ENCODE measurements around the gene ELP6. TPM values are rescaled to one million over a fixed set of nuclear protein-coding genes. Genes with fewer than 3 reads are reported as not detected.

The ELP6 gene
- total and polyA plus RNA-seq, 2 experiments from 2014 or later = 33.7 to 41.6 TPM

DNA sequence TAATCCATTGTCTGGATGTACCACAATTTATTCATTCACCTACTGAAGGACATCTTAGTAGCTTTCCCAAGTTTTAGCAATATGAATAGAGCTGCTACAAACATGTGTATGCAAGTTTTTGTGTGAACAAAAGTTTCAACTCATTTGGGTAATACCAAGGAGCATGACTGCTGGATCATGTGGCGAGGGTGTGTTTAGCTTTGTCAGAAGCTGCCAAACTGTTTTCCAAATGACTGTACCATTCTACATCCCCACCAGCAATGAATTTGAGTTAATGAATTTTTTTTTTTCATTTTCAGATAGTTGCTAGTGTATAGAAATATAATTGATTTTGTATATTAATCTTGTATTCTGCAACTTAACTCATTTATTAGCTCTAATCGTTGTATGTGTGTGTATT is 20.0 kb upstream of the ELP6 start:
- no peak overlapping the region for H3K27ac ChIP-seq (ENCODE audit: low read depth)
- H2AFZ ChIP-seq = no peak overlapping the region
- H3K4me1 ChIP-seq (ENCODE audit: insufficient read depth) = no peaks in the 10 kb centered on the region
- no peaks in the 10 kb centered on the region; the same call in 1 of the 3 replicates for H3K4me1 Mint-ChIP-seq
- peaks cover 2% of the 10 kb centered on the region for H3K27me3 Mint-ChIP-seq (ENCODE audit: insufficient read depth, low read depth, poor library complexity)
- H3K36me3 Mint-ChIP-seq (ENCODE audit: low read depth) = no peaks in the 10 kb centered on the region
- no peaks in the 10 kb centered on the region for H3K79me2 ChIP-seq (replicated peaks; ENCODE audit: insufficient read depth)
- H3K27me3 ChIP-seq (ENCODE audit: insufficient read depth) = no peaks in the 10 kb centered on the region
- H3K9me3 Mint-ChIP-seq = peaks cover 8% of the 10 kb centered on the region; the same call in 2 of the 3 replicates
- ATAC-seq (no peak), DNase-seq (ENCODE audit: low spot score) (no peak)
- no peaks in the 10 kb centered on the region for H4K20me1 ChIP-seq (replicated peaks; ENCODE audit: insufficient read depth)
- no peak overlapping the region for H3K4me3 Mint-ChIP-seq
- H3K36me3 ChIP-seq (ENCODE audit: insufficient read depth) = no peaks in the 10 kb centered on the region
- H3F3A ChIP-seq (replicated peaks; ENCODE audit: low read depth) = no peaks in the 10 kb centered on the region
- H3K4me2 ChIP-seq = no peak overlapping the region
- H3K27ac Mint-ChIP-seq = no peak overlapping the region
- H3K4me3 ChIP-seq = no peak overlapping the region
- no peaks in the 10 kb centered on the region for H3K9me2 ChIP-seq (ENCODE audit: insufficient read depth)
- TF ChIP-seq, protein P1, sequence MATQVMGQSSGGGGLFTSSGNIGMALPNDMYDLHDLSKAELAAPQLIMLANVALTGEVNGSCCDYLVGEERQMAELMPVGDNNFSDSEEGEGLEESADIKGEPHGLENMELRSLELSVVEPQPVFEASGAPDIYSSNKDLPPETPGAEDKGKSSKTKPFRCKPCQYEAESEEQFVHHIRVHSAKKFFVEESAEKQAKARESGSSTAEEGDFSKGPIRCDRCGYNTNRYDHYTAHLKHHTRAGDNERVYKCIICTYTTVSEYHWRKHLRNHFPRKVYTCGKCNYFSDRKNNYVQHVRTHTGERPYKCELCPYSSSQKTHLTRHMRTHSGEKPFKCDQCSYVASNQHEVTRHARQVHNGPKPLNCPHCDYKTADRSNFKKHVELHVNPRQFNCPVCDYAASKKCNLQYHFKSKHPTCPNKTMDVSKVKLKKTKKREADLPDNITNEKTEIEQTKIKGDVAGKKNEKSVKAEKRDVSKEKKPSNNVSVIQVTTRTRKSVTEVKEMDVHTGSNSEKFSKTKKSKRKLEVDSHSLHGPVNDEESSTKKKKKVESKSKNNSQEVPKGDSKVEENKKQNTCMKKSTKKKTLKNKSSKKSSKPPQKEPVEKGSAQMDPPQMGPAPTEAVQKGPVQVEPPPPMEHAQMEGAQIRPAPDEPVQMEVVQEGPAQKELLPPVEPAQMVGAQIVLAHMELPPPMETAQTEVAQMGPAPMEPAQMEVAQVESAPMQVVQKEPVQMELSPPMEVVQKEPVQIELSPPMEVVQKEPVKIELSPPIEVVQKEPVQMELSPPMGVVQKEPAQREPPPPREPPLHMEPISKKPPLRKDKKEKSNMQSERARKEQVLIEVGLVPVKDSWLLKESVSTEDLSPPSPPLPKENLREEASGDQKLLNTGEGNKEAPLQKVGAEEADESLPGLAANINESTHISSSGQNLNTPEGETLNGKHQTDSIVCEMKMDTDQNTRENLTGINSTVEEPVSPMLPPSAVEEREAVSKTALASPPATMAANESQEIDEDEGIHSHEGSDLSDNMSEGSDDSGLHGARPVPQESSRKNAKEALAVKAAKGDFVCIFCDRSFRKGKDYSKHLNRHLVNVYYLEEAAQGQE (IDR thresholded peaks at IDR 0.05; ENCODE audit: unreplicated experiment) = no peak
- no peak for TF ChIP-seq POLR2AphosphoS5 (IDR thresholded peaks at IDR 0.05; ENCODE audit: low read depth)
- no peak for TF ChIP-seq STAT1 (IDR thresholded peaks at IDR 0.05; ENCODE audit: unreplicated experiment)
- TF ChIP-seq CREB1 (CRISPR knock-in tag; IDR thresholded peaks at IDR 0.05; ENCODE audit: low read depth) = no peak
- TF ChIP-seq ZNF331 (CRISPR knock-in tag; IDR thresholded peaks at IDR 0.05; ENCODE audit: low read depth) = no peak
- TF ChIP-seq, protein P2, sequence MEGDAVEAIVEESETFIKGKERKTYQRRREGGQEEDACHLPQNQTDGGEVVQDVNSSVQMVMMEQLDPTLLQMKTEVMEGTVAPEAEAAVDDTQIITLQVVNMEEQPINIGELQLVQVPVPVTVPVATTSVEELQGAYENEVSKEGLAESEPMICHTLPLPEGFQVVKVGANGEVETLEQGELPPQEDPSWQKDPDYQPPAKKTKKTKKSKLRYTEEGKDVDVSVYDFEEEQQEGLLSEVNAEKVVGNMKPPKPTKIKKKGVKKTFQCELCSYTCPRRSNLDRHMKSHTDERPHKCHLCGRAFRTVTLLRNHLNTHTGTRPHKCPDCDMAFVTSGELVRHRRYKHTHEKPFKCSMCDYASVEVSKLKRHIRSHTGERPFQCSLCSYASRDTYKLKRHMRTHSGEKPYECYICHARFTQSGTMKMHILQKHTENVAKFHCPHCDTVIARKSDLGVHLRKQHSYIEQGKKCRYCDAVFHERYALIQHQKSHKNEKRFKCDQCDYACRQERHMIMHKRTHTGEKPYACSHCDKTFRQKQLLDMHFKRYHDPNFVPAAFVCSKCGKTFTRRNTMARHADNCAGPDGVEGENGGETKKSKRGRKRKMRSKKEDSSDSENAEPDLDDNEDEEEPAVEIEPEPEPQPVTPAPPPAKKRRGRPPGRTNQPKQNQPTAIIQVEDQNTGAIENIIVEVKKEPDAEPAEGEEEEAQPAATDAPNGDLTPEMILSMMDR (conservative IDR thresholded peaks at IDR 0.05; ENCODE audit: low read depth in 2 of 2) = no peak
- TF ChIP-seq, protein P3, sequence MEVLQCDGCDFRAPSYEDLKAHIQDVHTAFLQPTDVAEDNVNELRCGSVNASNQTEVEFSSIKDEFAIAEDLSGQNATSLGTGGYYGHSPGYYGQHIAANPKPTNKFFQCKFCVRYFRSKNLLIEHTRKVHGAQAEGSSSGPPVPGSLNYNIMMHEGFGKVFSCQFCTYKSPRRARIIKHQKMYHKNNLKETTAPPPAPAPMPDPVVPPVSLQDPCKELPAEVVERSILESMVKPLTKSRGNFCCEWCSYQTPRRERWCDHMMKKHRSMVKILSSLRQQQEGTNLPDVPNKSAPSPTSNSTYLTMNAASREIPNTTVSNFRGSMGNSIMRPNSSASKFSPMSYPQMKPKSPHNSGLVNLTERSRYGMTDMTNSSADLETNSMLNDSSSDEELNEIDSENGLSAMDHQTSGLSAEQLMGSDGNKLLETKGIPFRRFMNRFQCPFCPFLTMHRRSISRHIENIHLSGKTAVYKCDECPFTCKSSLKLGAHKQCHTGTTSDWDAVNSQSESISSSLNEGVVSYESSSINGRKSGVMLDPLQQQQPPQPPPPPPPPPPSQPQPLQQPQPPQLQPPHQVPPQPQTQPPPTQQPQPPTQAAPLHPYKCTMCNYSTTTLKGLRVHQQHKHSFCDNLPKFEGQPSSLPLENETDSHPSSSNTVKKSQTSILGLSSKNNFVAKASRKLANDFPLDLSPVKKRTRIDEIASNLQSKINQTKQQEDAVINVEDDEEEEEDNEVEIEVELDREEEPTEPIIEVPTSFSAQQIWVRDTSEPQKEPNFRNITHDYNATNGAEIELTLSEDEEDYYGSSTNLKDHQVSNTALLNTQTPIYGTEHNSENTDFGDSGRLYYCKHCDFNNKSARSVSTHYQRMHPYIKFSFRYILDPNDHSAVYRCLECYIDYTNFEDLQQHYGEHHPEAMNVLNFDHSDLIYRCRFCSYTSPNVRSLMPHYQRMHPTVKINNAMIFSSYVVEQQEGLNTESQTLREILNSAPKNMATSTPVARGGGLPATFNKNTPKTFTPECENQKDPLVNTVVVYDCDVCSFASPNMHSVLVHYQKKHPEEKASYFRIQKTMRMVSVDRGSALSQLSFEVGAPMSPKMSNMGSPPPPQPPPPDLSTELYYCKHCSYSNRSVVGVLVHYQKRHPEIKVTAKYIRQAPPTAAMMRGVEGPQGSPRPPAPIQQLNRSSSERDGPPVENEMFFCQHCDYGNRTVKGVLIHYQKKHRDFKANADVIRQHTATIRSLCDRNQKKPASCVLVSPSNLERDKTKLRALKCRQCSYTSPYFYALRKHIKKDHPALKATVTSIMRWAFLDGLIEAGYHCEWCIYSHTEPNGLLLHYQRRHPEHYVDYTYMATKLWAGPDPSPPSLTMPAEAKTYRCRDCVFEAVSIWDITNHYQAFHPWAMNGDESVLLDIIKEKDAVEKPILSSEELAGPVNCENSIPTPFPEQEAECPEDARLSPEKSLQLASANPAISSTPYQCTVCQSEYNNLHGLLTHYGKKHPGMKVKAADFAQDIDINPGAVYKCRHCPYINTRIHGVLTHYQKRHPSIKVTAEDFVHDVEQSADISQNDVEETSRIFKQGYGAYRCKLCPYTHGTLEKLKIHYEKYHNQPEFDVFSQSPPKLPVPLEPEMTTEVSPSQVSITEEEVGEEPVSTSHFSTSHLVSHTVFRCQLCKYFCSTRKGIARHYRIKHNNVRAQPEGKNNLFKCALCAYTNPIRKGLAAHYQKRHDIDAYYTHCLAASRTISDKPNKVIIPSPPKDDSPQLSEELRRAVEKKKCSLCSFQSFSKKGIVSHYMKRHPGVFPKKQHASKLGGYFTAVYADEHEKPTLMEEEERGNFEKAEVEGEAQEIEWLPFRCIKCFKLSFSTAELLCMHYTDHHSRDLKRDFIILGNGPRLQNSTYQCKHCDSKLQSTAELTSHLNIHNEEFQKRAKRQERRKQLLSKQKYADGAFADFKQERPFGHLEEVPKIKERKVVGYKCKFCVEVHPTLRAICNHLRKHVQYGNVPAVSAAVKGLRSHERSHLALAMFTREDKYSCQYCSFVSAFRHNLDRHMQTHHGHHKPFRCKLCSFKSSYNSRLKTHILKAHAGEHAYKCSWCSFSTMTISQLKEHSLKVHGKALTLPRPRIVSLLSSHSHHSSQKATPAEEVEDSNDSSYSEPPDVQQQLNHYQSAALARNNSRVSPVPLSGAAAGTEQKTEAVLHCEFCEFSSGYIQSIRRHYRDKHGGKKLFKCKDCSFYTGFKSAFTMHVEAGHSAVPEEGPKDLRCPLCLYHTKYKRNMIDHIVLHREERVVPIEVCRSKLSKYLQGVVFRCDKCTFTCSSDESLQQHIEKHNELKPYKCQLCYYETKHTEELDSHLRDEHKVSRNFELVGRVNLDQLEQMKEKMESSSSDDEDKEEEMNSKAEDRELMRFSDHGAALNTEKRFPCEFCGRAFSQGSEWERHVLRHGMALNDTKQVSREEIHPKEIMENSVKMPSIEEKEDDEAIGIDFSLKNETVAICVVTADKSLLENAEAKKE (CRISPR knock-in tag; IDR thresholded peaks at IDR 0.05) = no peak
- TF ChIP-seq, protein P4, sequence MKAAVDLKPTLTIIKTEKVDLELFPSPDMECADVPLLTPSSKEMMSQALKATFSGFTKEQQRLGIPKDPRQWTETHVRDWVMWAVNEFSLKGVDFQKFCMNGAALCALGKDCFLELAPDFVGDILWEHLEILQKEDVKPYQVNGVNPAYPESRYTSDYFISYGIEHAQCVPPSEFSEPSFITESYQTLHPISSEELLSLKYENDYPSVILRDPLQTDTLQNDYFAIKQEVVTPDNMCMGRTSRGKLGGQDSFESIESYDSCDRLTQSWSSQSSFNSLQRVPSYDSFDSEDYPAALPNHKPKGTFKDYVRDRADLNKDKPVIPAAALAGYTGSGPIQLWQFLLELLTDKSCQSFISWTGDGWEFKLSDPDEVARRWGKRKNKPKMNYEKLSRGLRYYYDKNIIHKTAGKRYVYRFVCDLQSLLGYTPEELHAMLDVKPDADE (IDR thresholded peaks at IDR 0.05) = no peak
- no peak for TF ChIP-seq EZH2phosphoT487 (IDR thresholded peaks at IDR 0.05; ENCODE audit: unreplicated experiment)

Data from GM23338 (cell line).